ENCODE results near the gene EYA2.

The EYA2 gene

GRCh38 chr20:47237715-47238114, 343.1 kb downstream of the EYA2 start:
- no peak for DNase-seq

Measured in activated T-cell treated with anti-CD3 and anti-CD28 coated beads, Interleukin-2, amount 50 U/mL, for 1 hour (primary cell).